ENCODE data around the gene RBMS1. TPM values are rescaled to one million over a fixed set of nuclear protein-coding genes. Genes with fewer than 3 reads are reported as not detected.

Gene RBMS1
- total RNA-seq, 4 donors from 2014 or later = 86.0 to 110 (median 91.5) TPM

- TF ChIP-seq EP300 (IDR thresholded peaks at IDR 0.05) = no peak
- no peak for TF ChIP-seq POLR2AphosphoS5 (IDR thresholded peaks at IDR 0.05)
- TF ChIP-seq CTCF (IDR thresholded peaks at IDR 0.05) = no peak
- no peak for TF ChIP-seq POLR2A (IDR thresholded peaks at IDR 0.05)
- Histone ChIP-seq H3K4me3 (no peak overlapping the region), H3K36me3 (peaks cover 0 to 86% of the 10 kb centered on the region in 2 donors), H3K9me3 (no peaks in the 10 kb centered on the region), H3K27me3 (no peaks in the 10 kb centered on the region), H3K4me1 (peaks cover 3 to 22% (median 5%) of the 10 kb centered on the region in 3 donors), H3K27ac (no peak overlapping the region)
- no peak for ATAC-seq
- WGBS, 2 donors (ENCODE audit: low coverage in 1 of 2) = 93 to 96% methylated on average over 6 of the region's 6 CpGs
Measured at GRCh38 chr2:160277151-160277550, 216.5 kb downstream of the RBMS1 start.

GRCh38 chr2:160275656-160276055, 218.0 kb downstream of the RBMS1 start:
- Histone ChIP-seq H3K36me3 (peaks cover 0 to 82% of the 10 kb centered on the region in 2 donors), H3K4me1 (peaks cover 3 to 33% (median 11%) of the 10 kb centered on the region in 3 donors), H3K27ac (peak overlapping the region in 1 of 4 donors; percentile 7), H3K4me3 (no peak overlapping the region), H3K27me3 (no peaks in the 10 kb centered on the region), H3K9me3 (no peaks in the 10 kb centered on the region)
- TF ChIP-seq POLR2AphosphoS5 (IDR thresholded peaks at IDR 0.05) = no peak
- WGBS, 2 donors (ENCODE audit: low coverage in 1 of 2) = 69 to 72% methylated on average over 3 of the region's 3 CpGs
- no peak for ATAC-seq

- TF ChIP-seq EP300 (IDR thresholded peaks at IDR 0.05) (no peak), POLR2AphosphoS5 (IDR thresholded peaks at IDR 0.05) (peak; percentile 18)
- H3K27me3 ChIP-seq = no peaks in the 10 kb centered on the region
- H3K27ac ChIP-seq = peak overlapping the region; percentile 85 to 97 (median 93)
- H3K36me3 ChIP-seq = peaks cover 0 to 49% of the 10 kb centered on the region in 2 donors
- peaks cover 2 to 27% (median 11%) of the 10 kb centered on the region in 3 donors for H3K4me1 ChIP-seq
- no peak for ATAC-seq
- H3K9me3 ChIP-seq = no peaks in the 10 kb centered on the region
- H3K4me3 ChIP-seq = peak overlapping the region; percentile 42 to 57
- 67 to 78% methylated on average over 15 to 18 of the region's 21 CpGs for WGBS, 2 donors (ENCODE audit: low coverage in 1 of 2)
Measured at GRCh38 chr2:160271171-160272086, 222.2 kb downstream of the RBMS1 start.

- no peak for TF ChIP-seq EP300 (IDR thresholded peaks at IDR 0.05)
- no peak for TF ChIP-seq POLR2A (IDR thresholded peaks at IDR 0.05)
- TF ChIP-seq CTCF (IDR thresholded peaks at IDR 0.05) = peak in 1 of 4 experiments; percentile 30
- TF ChIP-seq POLR2AphosphoS5 (IDR thresholded peaks at IDR 0.05) = no peak
- Histone ChIP-seq H3K9me3 (no peaks in the 10 kb centered on the region), H3K27ac (peak overlapping the region; percentile 85 to 97 (median 93)), H3K4me1 (peaks cover 2 to 27% (median 11%) of the 10 kb centered on the region in 3 donors), H3K4me3 (peak overlapping the region; percentile 42 to 57), H3K27me3 (no peaks in the 10 kb centered on the region), H3K36me3 (peaks cover 0 to 41% of the 10 kb centered on the region in 2 donors)
- ATAC-seq = no peak
- WGBS, 2 donors (ENCODE audit: low coverage in 1 of 2) = 2 to 25% methylated on average over 4 to 6 of the region's 15 CpGs
Measured at GRCh38 chr2:160270571-160271113, 223.0 kb downstream of the RBMS1 start.

GRCh38 chr2:160269803-160270570, 223.6 kb downstream of the RBMS1 start:
- peaks cover 0 to 35% of the 10 kb centered on the region in 2 donors for H3K36me3 ChIP-seq
- peaks cover 2 to 27% (median 11%) of the 10 kb centered on the region in 3 donors for H3K4me1 ChIP-seq
- peak overlapping the region; percentile 42 to 57 for H3K4me3 ChIP-seq
- 0% methylated on average over 13 of the region's 53 CpGs; no CpG with 5 or more reads in 1 of the 2 donors for WGBS, 2 donors (ENCODE audit: low coverage in 1 of 2)
- peak; percentile 93 for ATAC-seq
- peak overlapping the region; percentile 85 to 97 (median 93) for H3K27ac ChIP-seq
- no peaks in the 10 kb centered on the region for H3K9me3 ChIP-seq
- TF ChIP-seq CTCF (IDR thresholded peaks at IDR 0.05) (peak; percentile 55 to 90 (median 88)), POLR2AphosphoS5 (IDR thresholded peaks at IDR 0.05) (peak; percentile 92), EP300 (IDR thresholded peaks at IDR 0.05) (no peak), POLR2A (IDR thresholded peaks at IDR 0.05) (peak; percentile 28 to 41)
- H3K27me3 ChIP-seq = no peaks in the 10 kb centered on the region

Measured in gastroesophageal sphincter (tissue), 4 donors.